ENCODE results near the gene CDH10. TPM values are rescaled to one million over a fixed set of nuclear protein-coding genes. Genes with fewer than 3 reads are reported as not detected.

The CDH10 gene
- total RNA-seq, 1 experiment from 2014 or later, result not detected

GRCh38 chr5:24615159-24615558 lies 29.6 kb downstream of the CDH10 start:
- no peaks in the 10 kb centered on the region for H3K27me3 Mint-ChIP-seq (ENCODE audit: unreplicated experiment)
- no peaks in the 10 kb centered on the region for H3K4me1 Mint-ChIP-seq (ENCODE audit: low read depth, unreplicated experiment)
- no peak overlapping the region for H3K27ac Mint-ChIP-seq (ENCODE audit: unreplicated experiment)
- BruUV-seq (replicated peaks), result no TSS peak
- H3K4me3 Mint-ChIP-seq (ENCODE audit: low read depth, unreplicated experiment), result no peak overlapping the region
- CTCF ChIA-PET, result no interaction called here
- TF ChIP-seq CTCF (IDR thresholded peaks at IDR 0.05; ENCODE audit: unreplicated experiment), result no peak
- no peaks in the 10 kb centered on the region for H3K36me3 Mint-ChIP-seq (ENCODE audit: insufficient read depth, unreplicated experiment)
- intact Hi-C loops (cut with micrococcal nuclease; ENCODE audit: unreplicated experiment), result no loop called here
- peaks cover 4% of the 10 kb centered on the region for H3K9me3 Mint-ChIP-seq (ENCODE audit: low read depth, unreplicated experiment)
- DNase-seq, result no peak

- intact Hi-C loops (cut with micrococcal nuclease; ENCODE audit: unreplicated experiment), result no loop called here
- BruUV-seq (replicated peaks), result no TSS peak
- H3K4me3 Mint-ChIP-seq (ENCODE audit: low read depth, unreplicated experiment), result no peak overlapping the region
- H3K4me1 Mint-ChIP-seq (ENCODE audit: low read depth, unreplicated experiment), result no peaks in the 10 kb centered on the region
- H3K9me3 Mint-ChIP-seq (ENCODE audit: low read depth, unreplicated experiment), result peaks cover 14% of the 10 kb centered on the region
- H3K27ac Mint-ChIP-seq (ENCODE audit: unreplicated experiment), result no peak overlapping the region
- no peak for DNase-seq
- H3K36me3 Mint-ChIP-seq (ENCODE audit: insufficient read depth, unreplicated experiment), result no peaks in the 10 kb centered on the region
- TF ChIP-seq CTCF (IDR thresholded peaks at IDR 0.05; ENCODE audit: unreplicated experiment), result no peak
- CTCF ChIA-PET, result no interaction called here
- H3K27me3 Mint-ChIP-seq (ENCODE audit: unreplicated experiment), result no peaks in the 10 kb centered on the region
Measured at GRCh38 chr5:24609706-24610105, 35.1 kb downstream of the CDH10 start.

- BruUV-seq (replicated peaks), result no TSS peak
- no peak for TF ChIP-seq CTCF (IDR thresholded peaks at IDR 0.05; ENCODE audit: unreplicated experiment)
- Mint-ChIP-seq H3K9me3 (ENCODE audit: low read depth, unreplicated experiment) (peaks cover 14% of the 10 kb centered on the region), H3K27ac (ENCODE audit: unreplicated experiment) (no peak overlapping the region), H3K4me3 (ENCODE audit: low read depth, unreplicated experiment) (no peak overlapping the region), H3K27me3 (ENCODE audit: unreplicated experiment) (no peaks in the 10 kb centered on the region), H3K36me3 (ENCODE audit: insufficient read depth, unreplicated experiment) (no peaks in the 10 kb centered on the region), H3K4me1 (ENCODE audit: low read depth, unreplicated experiment) (no peaks in the 10 kb centered on the region)
- CTCF ChIA-PET, result no interaction called here
- no peak for DNase-seq
- intact Hi-C loops (cut with micrococcal nuclease; ENCODE audit: unreplicated experiment), result no loop called here
Measured at GRCh38 chr5:24606971-24607370, 37.8 kb downstream of the CDH10 start.

- intact Hi-C loops (cut with micrococcal nuclease; ENCODE audit: unreplicated experiment), result no loop called here
- no TSS peak for BruUV-seq (replicated peaks)
- no peak for TF ChIP-seq CTCF (IDR thresholded peaks at IDR 0.05; ENCODE audit: unreplicated experiment)
- CTCF ChIA-PET, result no interaction called here
- Mint-ChIP-seq H3K27me3 (ENCODE audit: unreplicated experiment) (no peaks in the 10 kb centered on the region), H3K27ac (ENCODE audit: unreplicated experiment) (no peak overlapping the region), H3K36me3 (ENCODE audit: insufficient read depth, unreplicated experiment) (no peaks in the 10 kb centered on the region), H3K4me1 (ENCODE audit: low read depth, unreplicated experiment) (no peaks in the 10 kb centered on the region), H3K4me3 (ENCODE audit: low read depth, unreplicated experiment) (no peak overlapping the region), H3K9me3 (ENCODE audit: low read depth, unreplicated experiment) (peaks cover 11% of the 10 kb centered on the region)
- no peak for DNase-seq
Measured at GRCh38 chr5:24602188-24602587, 42.6 kb downstream of the CDH10 start.

- Mint-ChIP-seq H3K27ac (ENCODE audit: unreplicated experiment) (no peak overlapping the region), H3K4me1 (ENCODE audit: low read depth, unreplicated experiment) (no peaks in the 10 kb centered on the region), H3K9me3 (ENCODE audit: low read depth, unreplicated experiment) (peaks cover 14% of the 10 kb centered on the region), H3K4me3 (ENCODE audit: low read depth, unreplicated experiment) (no peak overlapping the region), H3K36me3 (ENCODE audit: insufficient read depth, unreplicated experiment) (no peaks in the 10 kb centered on the region), H3K27me3 (ENCODE audit: unreplicated experiment) (no peaks in the 10 kb centered on the region)
- CTCF ChIA-PET, result no interaction called here
- no TSS peak for BruUV-seq (replicated peaks)
- no peak for DNase-seq
- intact Hi-C loops (cut with micrococcal nuclease; ENCODE audit: unreplicated experiment), result no loop called here
- no peak for TF ChIP-seq CTCF (IDR thresholded peaks at IDR 0.05; ENCODE audit: unreplicated experiment)
Measured at GRCh38 chr5:24598956-24599355, 45.8 kb downstream of the CDH10 start.

All from Calu3 (cell line).